KMS-11 (cell line): Measurements from ENCODE around the gene FBXL12.

ENCODE experiments used
- H2AFZ ChIP-seq: fragments of 200-600 bp; sonication (generic); 2 replicates; pipeline ENCODE4 v1.6.1; 2016; ENCODE audit warnings: antibody characterized with exemption, mixed run types, low read depth
- H3K27ac ChIP-seq: fragments of 200-600 bp; sonication (generic); 2 replicates; pipeline ENCODE4 v1.6.1; 2016; ENCODE audit warnings: mild to moderate bottlenecking, mixed run types
- H3K27me3 ChIP-seq: fragments of 200-600 bp; sonication (generic); 2 replicates; pipeline ENCODE4 v1.6.1; 2017; ENCODE audit warnings: mild to moderate bottlenecking, low read depth, mixed run types, moderate library complexity; ENCODE audit not compliant: insufficient read depth
- H3K36me3 ChIP-seq: fragments of 200-600 bp; sonication (generic); 2 replicates; pipeline ENCODE4 v1.6.1; 2017; ENCODE audit warnings: mild to moderate bottlenecking, mixed run types; ENCODE audit not compliant: insufficient read depth
- H3K4me1 ChIP-seq: fragments of 200-600 bp; sonication (generic); 2 replicates; pipeline ENCODE4 v1.6.1; 2016; ENCODE audit warnings: mild to moderate bottlenecking, low read depth, mixed run types; ENCODE audit not compliant: poor library complexity, severe bottlenecking
- H3K4me2 ChIP-seq: fragments of 200-600 bp; sonication (generic); 2 replicates; pipeline ENCODE4 v1.7.0; 2016; ENCODE audit warnings: mild to moderate bottlenecking, mixed run types
- H3K4me3 ChIP-seq: fragments of 200-600 bp; sonication (generic); IDR thresholded peaks from 2 replicates; pipeline ENCODE4 v1.6.1; 2017; ENCODE audit warnings: low read depth, low read length, mixed read lengths; ENCODE audit not compliant: insufficient read depth
- H3K79me2 ChIP-seq: fragments of 200-600 bp; sonication (generic); 2 replicates; pipeline ENCODE4 v1.6.1; 2016; ENCODE audit warnings: low read depth, mixed run types; ENCODE audit not compliant: insufficient read depth
- H3K9ac ChIP-seq: fragments of 200-600 bp; sonication (generic); 2 replicates; pipeline ENCODE4 v1.6.1; 2016; ENCODE audit warnings: mild to moderate bottlenecking, mixed run types
- H4K20me1 ChIP-seq: fragments of 200-600 bp; sonication (generic); 2 replicates; pipeline ENCODE4 v1.6.1; 2016; ENCODE audit warnings: mild to moderate bottlenecking, mixed run types; ENCODE audit not compliant: insufficient read depth
- TF ChIP-seq, protein P1 (sequence below): fragments of 200-600 bp; sonication (generic); conservative IDR thresholded peaks from 2 replicates; pipeline ENCODE4 v1.6.1; 2017; ENCODE audit warnings: low read depth, mild to moderate bottlenecking, antibody characterized with exemption, low read length, moderate library complexity, mixed read lengths

FBXL12 gene

GRCh38 chr19:9861503-9861902 is 42.6 kb upstream of the FBXL12 start:
- Histone ChIP-seq H3K27ac (no peak overlapping the region), H2AFZ (no peak overlapping the region), H3K79me2 (no peaks in the 10 kb centered on the region), H3K4me3 (no peak overlapping the region), H3K4me1 (peaks cover 9% of the 10 kb centered on the region), H3K36me3 (no peaks in the 10 kb centered on the region), H3K4me2 (no peak overlapping the region), H4K20me1 (no peaks in the 10 kb centered on the region), H3K9ac (no peak overlapping the region), H3K27me3 (peaks cover 18% of the 10 kb centered on the region; the same call in 1 of the 2 replicates)
- TF ChIP-seq, protein P1, sequence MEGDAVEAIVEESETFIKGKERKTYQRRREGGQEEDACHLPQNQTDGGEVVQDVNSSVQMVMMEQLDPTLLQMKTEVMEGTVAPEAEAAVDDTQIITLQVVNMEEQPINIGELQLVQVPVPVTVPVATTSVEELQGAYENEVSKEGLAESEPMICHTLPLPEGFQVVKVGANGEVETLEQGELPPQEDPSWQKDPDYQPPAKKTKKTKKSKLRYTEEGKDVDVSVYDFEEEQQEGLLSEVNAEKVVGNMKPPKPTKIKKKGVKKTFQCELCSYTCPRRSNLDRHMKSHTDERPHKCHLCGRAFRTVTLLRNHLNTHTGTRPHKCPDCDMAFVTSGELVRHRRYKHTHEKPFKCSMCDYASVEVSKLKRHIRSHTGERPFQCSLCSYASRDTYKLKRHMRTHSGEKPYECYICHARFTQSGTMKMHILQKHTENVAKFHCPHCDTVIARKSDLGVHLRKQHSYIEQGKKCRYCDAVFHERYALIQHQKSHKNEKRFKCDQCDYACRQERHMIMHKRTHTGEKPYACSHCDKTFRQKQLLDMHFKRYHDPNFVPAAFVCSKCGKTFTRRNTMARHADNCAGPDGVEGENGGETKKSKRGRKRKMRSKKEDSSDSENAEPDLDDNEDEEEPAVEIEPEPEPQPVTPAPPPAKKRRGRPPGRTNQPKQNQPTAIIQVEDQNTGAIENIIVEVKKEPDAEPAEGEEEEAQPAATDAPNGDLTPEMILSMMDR: no peak

GRCh38 chr19:9860407-9860806 is 41.5 kb upstream of the FBXL12 start:
- no peak overlapping the region for H2AFZ ChIP-seq
- H3K36me3 ChIP-seq: no peaks in the 10 kb centered on the region
- no peak overlapping the region for H3K9ac ChIP-seq
- H3K4me2 ChIP-seq: no peak overlapping the region
- H3K27me3 ChIP-seq: peaks cover 11% of the 10 kb centered on the region; the same call in 1 of the 2 replicates
- no peaks in the 10 kb centered on the region for H3K4me1 ChIP-seq
- TF ChIP-seq, protein P1: no peak
- no peaks in the 10 kb centered on the region for H4K20me1 ChIP-seq
- H3K27ac ChIP-seq: no peak overlapping the region
- no peak overlapping the region for H3K4me3 ChIP-seq
- no peaks in the 10 kb centered on the region for H3K79me2 ChIP-seq

DNA sequence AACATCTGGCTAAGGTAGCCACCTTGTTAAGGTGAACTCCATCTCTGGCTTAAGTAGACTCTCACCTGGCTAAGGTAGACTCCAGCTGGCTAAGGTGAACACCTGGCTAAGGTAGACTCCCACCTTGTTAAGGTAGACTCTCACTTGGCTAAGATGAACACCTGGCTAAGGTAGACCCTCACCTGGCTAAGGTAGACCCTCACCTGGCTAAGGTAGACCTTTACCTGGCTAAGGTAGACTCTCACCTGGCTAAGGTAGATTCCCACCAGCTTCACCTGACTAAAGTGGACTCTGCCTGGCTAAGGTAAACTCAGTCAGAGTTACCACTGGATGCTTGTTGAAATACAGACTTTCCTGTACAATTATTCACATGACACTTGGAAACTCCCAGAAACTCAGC is 39.9 kb upstream of the FBXL12 start:
- H4K20me1 ChIP-seq: no peaks in the 10 kb centered on the region
- H3K27ac ChIP-seq: no peak overlapping the region
- peaks cover 3% of the 10 kb centered on the region; the same call in 1 of the 2 replicates for H3K27me3 ChIP-seq
- H3K4me2 ChIP-seq: no peak overlapping the region
- no peak overlapping the region for H3K4me3 ChIP-seq
- no peaks in the 10 kb centered on the region for H3K79me2 ChIP-seq
- TF ChIP-seq, protein P1: no peak
- no peaks in the 10 kb centered on the region for H3K36me3 ChIP-seq
- H3K9ac ChIP-seq: no peak overlapping the region
- no peaks in the 10 kb centered on the region for H3K4me1 ChIP-seq
- H2AFZ ChIP-seq: no peak overlapping the region

DNA sequence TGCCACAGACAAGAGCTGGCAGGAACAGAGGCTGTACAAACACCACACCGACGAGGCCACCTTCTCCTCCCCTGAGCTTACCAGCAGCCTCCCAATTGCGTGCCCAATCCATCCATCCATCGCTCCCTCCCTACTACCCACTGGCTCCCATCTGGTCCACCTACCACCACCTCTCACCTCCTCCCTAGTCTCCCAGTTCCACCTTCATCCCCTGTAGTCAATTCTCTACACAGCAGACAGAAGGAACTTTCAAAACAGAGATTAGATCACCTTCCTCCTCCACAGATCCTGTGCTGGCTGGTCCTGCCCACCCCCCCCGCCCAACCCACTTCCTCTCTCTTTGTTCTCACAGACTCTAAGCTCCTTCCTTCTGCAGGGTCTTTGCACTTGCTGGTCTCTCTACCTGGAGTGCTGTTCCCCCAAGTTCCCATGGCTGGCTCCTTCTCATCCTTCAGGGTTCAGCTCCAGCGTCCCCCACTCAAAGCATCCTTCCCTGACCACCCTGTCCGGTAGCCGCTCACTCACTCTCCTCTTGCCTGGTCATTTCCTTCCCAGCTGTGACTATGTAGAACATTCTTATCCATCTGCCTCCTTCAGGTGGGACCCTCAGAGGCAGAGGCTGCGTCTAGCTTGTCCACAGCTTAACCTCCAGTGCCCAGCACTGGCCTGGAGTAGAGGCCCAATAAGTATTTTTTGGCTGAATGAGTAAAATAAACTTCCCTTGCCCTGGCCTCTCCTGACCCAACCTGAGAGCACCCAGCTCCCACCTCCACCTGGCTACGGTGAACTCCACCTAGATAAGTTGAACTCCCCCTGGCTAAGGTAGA is 39.3 kb upstream of the FBXL12 start:
- no peaks in the 10 kb centered on the region for H4K20me1 ChIP-seq
- no peak overlapping the region for H2AFZ ChIP-seq
- H3K36me3 ChIP-seq: no peaks in the 10 kb centered on the region
- no peaks in the 10 kb centered on the region for H3K79me2 ChIP-seq
- H3K4me3 ChIP-seq: no peak overlapping the region
- H3K27me3 ChIP-seq: peaks cover 1% of the 10 kb centered on the region; the same call in 1 of the 2 replicates
- no peak overlapping the region for H3K4me2 ChIP-seq
- H3K27ac ChIP-seq: no peak overlapping the region
- H3K9ac ChIP-seq: no peak overlapping the region
- H3K4me1 ChIP-seq: no peaks in the 10 kb centered on the region
- TF ChIP-seq, protein P1: no peak
